Ectodermal cell (in vitro differentiated cells): ENCODE results near the gene PDE5A.

Source experiments
- H3K27ac ChIP-seq: 2 replicates; pipeline ENCODE4 v1.7.0; 2013; ENCODE audit warnings: mild to moderate bottlenecking, low read depth, low read length; ENCODE audit not compliant: insufficient read depth, poor library complexity, severe bottlenecking
- H3K27me3 ChIP-seq: 2 replicates; pipeline ENCODE4 v1.7.0; 2013; ENCODE audit warnings: mild to moderate bottlenecking, low read length; ENCODE audit not compliant: insufficient read depth, control insufficient read depth, poor library complexity, severe bottlenecking
- H3K36me3 ChIP-seq: one replicate; pipeline ENCODE4 v1.7.0; 2013; ENCODE audit warnings: low read length; ENCODE audit not compliant: control insufficient read depth, insufficient read depth
- H3K4me1 ChIP-seq: one replicate; pipeline ENCODE4 v1.7.0; 2013; ENCODE audit warnings: low read length; ENCODE audit not compliant: control insufficient read depth, insufficient read depth
- H3K4me3 ChIP-seq: 2 replicates; pipeline ENCODE4 v1.7.0; 2013; ENCODE audit warnings: low read depth, low read length, control low read depth; ENCODE audit not compliant: insufficient read depth
- H3K9me3 ChIP-seq: 2 replicates; pipeline ENCODE4 v1.7.0; 2013; ENCODE audit warnings: mild to moderate bottlenecking, low read length, moderate library complexity; ENCODE audit not compliant: control insufficient read depth
- WGBS, 2 experiments: methylation state at CpG; one replicate each; pipeline ENCODE4 v1.1.7; 2013; ENCODE audit warnings: missing lambda C conversion rate in 2 of 2; 5-methylcytosine and 5-hydroxymethylcytosine counted together

PDE5A gene

GRCh38 chr4:119626420-119626819, 2.2 kb downstream of the PDE5A start:
- peaks cover 4% of the 10 kb centered on the region for H3K4me1 ChIP-seq
- peaks cover 33% of the 10 kb centered on the region for H3K27me3 ChIP-seq
- no peak overlapping the region for H3K27ac ChIP-seq
- 58 to 67% methylated on average over 9 to 10 of the region's 11 CpGs for WGBS, 2 experiments
- peak overlapping the region; percentile 62 for H3K4me3 ChIP-seq
- H3K36me3 ChIP-seq: no peaks in the 10 kb centered on the region
- H3K9me3 ChIP-seq: no peaks in the 10 kb centered on the region

- Histone ChIP-seq H3K4me3 (no peak overlapping the region), H3K4me1 (peaks cover 4% of the 10 kb centered on the region), H3K27me3 (peaks cover 33% of the 10 kb centered on the region), H3K36me3 (no peaks in the 10 kb centered on the region), H3K27ac (no peak overlapping the region), H3K9me3 (no peaks in the 10 kb centered on the region)
- 92 to 100% methylated on average over 1 to 2 of the region's 2 CpGs for WGBS, 2 experiments
These were observed 2.8 kb downstream of the PDE5A start for GRCh38 chr4:119625761-119626160.

GRCh38 chr4:119624356-119624755, 4.2 kb downstream of the PDE5A start:
- no peaks in the 10 kb centered on the region for H3K36me3 ChIP-seq
- no peak overlapping the region for H3K27ac ChIP-seq
- H3K9me3 ChIP-seq: no peaks in the 10 kb centered on the region
- H3K27me3 ChIP-seq: peaks cover 24% of the 10 kb centered on the region
- no peak overlapping the region for H3K4me3 ChIP-seq
- no peaks in the 10 kb centered on the region for H3K4me1 ChIP-seq
- WGBS, 2 experiments: 93 to 94% methylated on average over 3 to 4 of the region's 4 CpGs

- peaks cover 19% of the 10 kb centered on the region for H3K27me3 ChIP-seq
- no peak overlapping the region for H3K4me3 ChIP-seq
- no peaks in the 10 kb centered on the region for H3K9me3 ChIP-seq
- no peaks in the 10 kb centered on the region for H3K4me1 ChIP-seq
- H3K27ac ChIP-seq: no peak overlapping the region
- no peaks in the 10 kb centered on the region for H3K36me3 ChIP-seq
These were observed 5.6 kb downstream of the PDE5A start for GRCh38 chr4:119623025-119623424.

- Histone ChIP-seq H3K36me3 (no peaks in the 10 kb centered on the region), H3K4me1 (no peaks in the 10 kb centered on the region), H3K9me3 (no peaks in the 10 kb centered on the region), H3K4me3 (no peak overlapping the region), H3K27me3 (no peaks in the 10 kb centered on the region), H3K27ac (no peak overlapping the region)
These were observed 13.4 kb downstream of the PDE5A start for GRCh38 chr4:119615068-119615719.

- Histone ChIP-seq H3K27ac (no peak overlapping the region), H3K4me3 (no peak overlapping the region), H3K36me3 (no peaks in the 10 kb centered on the region), H3K4me1 (no peaks in the 10 kb centered on the region), H3K9me3 (no peaks in the 10 kb centered on the region), H3K27me3 (no peaks in the 10 kb centered on the region)
These were observed 24.3 kb downstream of the PDE5A start for GRCh38 chr4:119604266-119604665.

- no peak overlapping the region for H3K27ac ChIP-seq
- no peak overlapping the region for H3K4me3 ChIP-seq
- peaks cover 3% of the 10 kb centered on the region for H3K4me1 ChIP-seq
- no peaks in the 10 kb centered on the region for H3K36me3 ChIP-seq
- 92% methylated on average over 1 of the region's 1 CpG; no CpG with 5 or more reads in 1 of the 2 experiments for WGBS, 2 experiments
- H3K9me3 ChIP-seq: no peaks in the 10 kb centered on the region
- no peaks in the 10 kb centered on the region for H3K27me3 ChIP-seq
These were observed 26.2 kb downstream of the PDE5A start for GRCh38 chr4:119602366-119602765.

GRCh38 chr4:119598521-119598920, 30.1 kb downstream of the PDE5A start:
- WGBS, 2 experiments: 86 to 90% methylated on average over 2 of the region's 2 CpGs

GRCh38 chr4:119597377-119597776, 31.2 kb downstream of the PDE5A start:
- no peaks in the 10 kb centered on the region for H3K27me3 ChIP-seq
- H3K27ac ChIP-seq: no peak overlapping the region
- H3K36me3 ChIP-seq: no peaks in the 10 kb centered on the region
- no peak overlapping the region for H3K4me3 ChIP-seq
- WGBS, 2 experiments: 41 to 50% methylated on average over 1 to 3 of the region's 3 CpGs
- H3K4me1 ChIP-seq: peaks cover 4% of the 10 kb centered on the region
- no peaks in the 10 kb centered on the region for H3K9me3 ChIP-seq

More at GRCh38 chr4:119598521-119598920, 30.1 kb downstream of the PDE5A start:
- no peaks in the 10 kb centered on the region for H3K9me3 ChIP-seq
- H3K4me1 ChIP-seq: peaks cover 4% of the 10 kb centered on the region
- H3K27ac ChIP-seq: no peak overlapping the region
- no peaks in the 10 kb centered on the region for H3K36me3 ChIP-seq
- no peak overlapping the region for H3K4me3 ChIP-seq
- H3K27me3 ChIP-seq: no peaks in the 10 kb centered on the region

- H3K9me3 ChIP-seq: no peaks in the 10 kb centered on the region
- H3K4me3 ChIP-seq: no peak overlapping the region
- 89 to 93% methylated on average over 5 of the region's 5 CpGs for WGBS, 2 experiments
- H3K27ac ChIP-seq: no peak overlapping the region
- no peaks in the 10 kb centered on the region for H3K36me3 ChIP-seq
- no peaks in the 10 kb centered on the region for H3K27me3 ChIP-seq
- H3K4me1 ChIP-seq: peaks cover 4% of the 10 kb centered on the region
These were observed 34.9 kb downstream of the PDE5A start for GRCh38 chr4:119593698-119594097.

- no peak overlapping the region for H3K4me3 ChIP-seq
- H3K27ac ChIP-seq: no peak overlapping the region
- no peaks in the 10 kb centered on the region for H3K27me3 ChIP-seq
- H3K36me3 ChIP-seq: no peaks in the 10 kb centered on the region
- no peaks in the 10 kb centered on the region for H3K9me3 ChIP-seq
- WGBS, 2 experiments: 82 to 100% methylated on average over 1 of the region's 1 CpG
- H3K4me1 ChIP-seq: peaks cover 4% of the 10 kb centered on the region
These were observed 35.8 kb downstream of the PDE5A start for GRCh38 chr4:119592830-119593229.
